Stimulated activated CD8-positive, alpha-beta memory T cell treated with anti-CD3 and anti-CD28 coated beads, Interleukin-15, amount 100 ng/mL, for 48 hours (primary cell): Measurements from ENCODE around the gene SCYGR2.

Experiments used
- DNase-seq, 2 donors: peaks; one replicate each; pipeline ENCODE4 v3.0.0-alpha.2; 2020; ENCODE audit warnings: low read depth in 2 of 2

Gene SCYGR2

DNA sequence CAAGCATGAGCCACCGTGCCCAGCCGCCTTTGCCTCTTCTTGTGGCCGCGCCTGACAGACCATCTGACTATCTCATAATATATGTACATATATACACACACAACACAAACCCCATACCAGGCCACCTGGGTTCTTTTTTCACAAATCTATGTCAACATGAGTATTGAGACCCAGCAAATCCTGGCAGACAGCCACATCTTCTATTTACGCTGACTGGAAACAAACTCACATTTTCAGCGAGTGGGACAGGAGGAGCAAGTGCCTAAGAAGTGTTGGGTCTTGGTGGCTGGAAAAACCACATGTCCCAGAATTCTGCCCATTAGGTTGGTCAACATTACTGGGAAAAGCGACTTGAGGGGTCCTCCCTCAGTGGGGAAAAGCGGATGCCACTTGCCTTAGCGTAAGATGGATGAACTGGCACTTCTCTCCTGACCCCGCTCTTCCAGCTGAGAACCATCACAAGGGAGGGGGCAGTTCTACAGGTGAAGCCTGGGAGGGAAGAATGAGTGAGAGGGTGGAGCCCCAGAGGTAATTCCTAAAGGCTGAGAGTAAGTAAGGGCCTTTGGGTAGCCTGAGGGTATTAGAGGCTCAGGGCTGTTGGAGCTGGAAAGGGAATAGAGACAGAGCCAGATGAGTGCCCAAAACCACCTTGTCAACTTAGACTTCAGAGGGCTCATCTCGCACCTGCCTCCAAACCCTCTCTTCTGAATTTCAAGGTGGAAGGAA is 14.0 kb downstream of the SCYGR2 start:
- DNase-seq, result no peak

DNA sequence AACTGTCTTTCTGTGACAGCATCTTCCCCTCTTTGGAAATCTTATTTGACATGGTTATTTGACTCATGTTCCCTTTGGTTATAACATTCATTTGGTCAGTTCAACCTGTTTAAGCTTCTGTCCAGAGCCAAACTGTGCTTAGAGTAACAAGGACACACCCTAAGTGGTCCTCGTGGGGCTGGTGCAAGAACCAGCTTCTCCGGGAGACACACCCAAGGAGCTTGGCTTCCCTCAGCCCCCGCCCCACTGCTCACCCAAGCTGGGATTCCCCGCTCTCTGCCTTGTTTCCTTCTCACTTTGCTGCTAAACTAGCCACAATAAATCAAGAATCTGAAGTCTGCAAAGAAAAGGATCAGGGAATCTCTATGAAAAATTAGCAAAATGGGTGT is 14.6 kb downstream of the SCYGR2 start:
- DNase-seq, result no peak

DNA sequence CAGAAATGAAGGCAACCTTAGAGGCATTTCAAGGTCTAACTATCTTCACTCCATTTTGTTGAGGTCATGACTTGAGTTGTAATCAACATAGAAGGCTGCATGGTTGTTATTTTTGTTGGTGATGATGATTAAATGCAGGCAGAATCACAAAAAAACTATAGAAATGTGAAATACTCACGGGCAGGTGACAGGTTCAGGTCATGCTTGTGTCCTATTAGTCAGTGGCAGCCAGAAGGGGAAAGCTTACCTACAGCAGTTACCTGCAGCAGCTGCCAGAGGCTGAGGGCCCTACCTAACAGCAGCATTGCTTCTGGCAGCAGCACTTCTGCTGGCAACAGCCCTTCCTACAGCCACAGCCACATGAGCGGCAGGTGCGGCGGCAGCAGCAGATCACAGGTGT is 15.6 kb downstream of the SCYGR2 start:
- no peak for DNase-seq

DNA sequence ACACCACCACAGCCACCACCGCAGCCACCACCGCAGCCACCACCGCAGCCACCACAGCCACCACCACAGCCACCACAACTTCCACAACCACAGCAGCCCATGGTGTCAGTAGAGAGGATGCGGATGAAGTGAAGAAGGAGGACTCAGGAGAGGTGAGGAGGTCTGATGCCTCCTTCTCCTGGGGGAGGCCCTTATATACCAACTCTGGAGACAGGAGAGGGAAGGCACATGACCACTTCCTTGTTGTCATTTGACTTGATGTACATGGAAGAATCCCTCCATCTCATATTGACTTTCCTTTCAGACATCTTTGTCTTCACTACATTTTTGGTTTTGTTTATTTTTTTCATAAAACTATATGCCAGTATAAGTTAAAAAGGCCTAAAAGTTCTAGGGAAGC is 16.0 kb downstream of the SCYGR2 start, which contains the start of gene SCYGR3:
Gene SCYGR3, minus strand, starts transcription at position 101 of the 400 bp plus-strand sequence. Its CDS starts 0 bp downstream, at position 101.
- no peak for DNase-seq

DNA sequence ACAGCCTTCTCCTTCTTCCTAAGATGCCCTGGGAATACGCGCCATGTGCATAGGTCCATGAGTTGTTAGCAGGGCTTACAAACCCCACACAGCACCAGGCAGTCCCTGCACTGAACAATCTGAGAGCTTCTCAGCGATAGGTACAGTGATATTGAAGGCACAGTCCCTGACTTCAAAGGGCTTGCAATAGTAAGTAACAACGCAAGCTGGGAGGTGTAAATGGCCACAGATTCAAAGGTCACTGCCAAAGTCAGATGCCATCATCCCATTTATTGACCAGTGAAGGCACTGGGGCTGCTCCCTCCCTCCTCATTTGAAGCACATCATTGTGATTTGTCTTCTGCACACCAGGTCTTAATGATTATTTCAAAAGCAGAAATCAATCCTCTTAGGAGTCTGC is 16.5 kb downstream of the SCYGR2 start:
- no peak for DNase-seq

DNA sequence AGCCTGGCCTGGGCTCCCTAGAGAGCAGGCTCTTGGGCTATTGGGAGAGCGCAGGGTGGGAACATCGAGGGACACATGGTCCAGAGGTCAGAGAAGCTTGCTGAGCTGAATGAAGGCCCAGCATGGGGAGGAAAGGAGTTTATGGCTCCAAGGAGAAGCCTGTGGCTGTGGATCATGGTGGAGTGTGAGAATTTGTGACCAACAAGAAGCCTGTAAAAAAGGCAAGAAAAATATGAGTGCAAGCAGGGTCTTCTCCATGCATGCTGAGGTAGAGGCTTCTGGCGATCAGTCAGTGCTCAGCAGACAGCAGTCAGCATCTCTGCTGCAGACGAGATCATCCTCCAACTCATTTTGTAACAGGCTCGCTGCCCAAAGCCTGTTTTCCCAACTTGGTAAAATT is 17.2 kb downstream of the SCYGR2 start:
- no peak for DNase-seq

DNA sequence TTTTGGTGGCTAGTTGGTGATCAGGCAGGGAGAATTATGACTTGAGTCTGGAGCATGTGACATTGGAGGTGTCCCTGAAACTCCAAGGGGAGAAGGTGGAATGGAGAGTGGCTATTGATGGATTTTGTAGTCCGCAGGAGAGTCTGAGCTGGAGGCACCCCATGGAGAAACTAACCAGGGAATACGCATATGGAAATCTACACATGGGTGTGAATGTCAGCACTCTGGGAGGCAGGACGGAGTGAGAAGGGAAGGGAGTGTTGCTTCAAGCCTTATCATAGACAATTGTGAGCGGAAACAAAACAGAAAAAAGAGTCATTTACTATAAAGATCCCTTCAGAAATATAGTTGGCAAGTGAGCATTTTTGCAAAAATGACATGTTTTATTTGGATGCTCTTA is 17.9 kb downstream of the SCYGR2 start:
- no peak for DNase-seq

DNA sequence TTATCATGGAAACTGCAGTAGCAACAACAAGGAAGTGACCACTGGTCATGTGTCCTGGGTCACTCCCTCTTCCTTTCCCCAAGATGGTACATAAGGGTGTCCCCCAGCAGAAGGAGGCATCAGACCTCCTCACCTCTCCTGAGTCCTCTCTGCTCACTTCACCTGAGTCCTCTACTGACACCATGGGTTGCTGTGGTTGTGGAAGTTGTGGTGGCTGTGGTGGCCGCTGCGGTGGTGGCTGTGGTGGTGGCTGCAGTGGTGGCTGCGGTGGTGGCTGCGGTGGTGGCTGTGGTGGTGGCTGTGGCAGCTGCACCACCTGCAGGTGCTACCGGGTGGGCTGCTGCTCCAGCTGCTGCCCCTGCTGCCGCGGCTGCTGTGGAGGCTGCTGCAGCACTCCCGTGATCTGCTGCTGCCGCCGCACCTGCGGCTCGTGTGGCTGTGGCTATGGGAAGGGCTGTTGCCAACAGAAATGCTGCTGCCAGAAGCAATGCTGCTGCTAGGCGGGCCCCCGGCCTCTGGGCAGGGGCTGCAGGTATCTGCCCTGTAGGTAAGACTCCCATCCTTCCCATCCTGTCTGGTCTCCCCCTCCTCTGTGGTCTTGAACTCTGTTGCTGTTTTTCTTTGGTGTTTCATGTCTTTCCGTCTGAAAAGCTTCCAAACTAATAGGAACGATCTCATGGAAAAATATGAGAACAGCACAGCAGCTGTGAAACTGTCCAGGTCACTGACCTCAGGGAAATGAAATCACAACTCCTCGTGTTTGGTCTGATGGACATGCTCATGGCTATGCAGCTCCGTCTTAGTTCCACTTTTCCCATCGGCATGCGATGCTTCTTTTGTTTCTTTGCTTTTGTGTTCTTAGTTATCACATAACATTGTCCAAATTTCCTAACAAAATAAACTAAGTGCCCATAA is 18.9 kb downstream of the SCYGR2 start, which contains the start of gene SCYGR4:
Gene SCYGR4, plus strand, starts transcription at position 183 of the 915 bp plus-strand sequence. Its CDS starts 0 bp downstream, at position 183.
- DNase-seq, result no peak

DNA sequence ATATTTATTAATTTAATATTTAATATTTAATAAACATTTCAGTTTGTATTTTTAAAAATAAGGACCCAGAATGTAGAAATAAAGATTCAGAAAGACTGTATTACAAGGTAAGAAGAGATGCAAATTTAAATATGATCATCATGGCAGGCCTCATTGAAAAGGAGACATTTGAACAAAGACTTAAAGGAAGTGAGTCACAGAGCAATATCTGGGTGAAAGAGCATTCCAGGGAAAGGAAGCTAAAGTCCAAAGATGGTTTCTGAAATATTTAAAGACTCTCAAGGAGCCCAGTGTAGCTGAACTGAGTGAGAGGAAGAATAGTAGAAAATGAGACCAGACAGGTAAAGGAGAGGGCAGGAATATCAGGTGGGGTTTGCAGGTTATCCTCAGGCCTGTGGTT is 24.5 kb downstream of the SCYGR2 start:
- no peak for DNase-seq

DNA sequence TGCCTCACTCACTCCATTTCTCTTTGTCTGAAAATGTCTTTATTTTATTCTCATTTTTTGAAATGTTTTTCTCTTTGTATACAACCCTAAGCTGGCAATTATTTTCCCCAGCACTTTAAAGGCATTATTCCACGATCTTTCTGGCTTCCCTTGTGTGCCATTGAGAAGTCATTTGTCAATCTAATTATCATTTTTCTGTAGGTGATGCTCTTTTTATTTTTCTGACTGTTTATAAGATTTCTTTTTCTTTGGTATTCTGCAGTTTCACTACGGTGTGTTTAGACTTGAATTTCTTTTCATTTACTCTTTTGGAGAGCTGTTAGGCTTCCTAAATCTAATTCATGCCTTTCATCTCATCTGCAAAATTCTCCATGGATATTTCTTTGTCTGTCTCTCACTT is 26.7 kb downstream of the SCYGR2 start:
- no peak for DNase-seq

DNA sequence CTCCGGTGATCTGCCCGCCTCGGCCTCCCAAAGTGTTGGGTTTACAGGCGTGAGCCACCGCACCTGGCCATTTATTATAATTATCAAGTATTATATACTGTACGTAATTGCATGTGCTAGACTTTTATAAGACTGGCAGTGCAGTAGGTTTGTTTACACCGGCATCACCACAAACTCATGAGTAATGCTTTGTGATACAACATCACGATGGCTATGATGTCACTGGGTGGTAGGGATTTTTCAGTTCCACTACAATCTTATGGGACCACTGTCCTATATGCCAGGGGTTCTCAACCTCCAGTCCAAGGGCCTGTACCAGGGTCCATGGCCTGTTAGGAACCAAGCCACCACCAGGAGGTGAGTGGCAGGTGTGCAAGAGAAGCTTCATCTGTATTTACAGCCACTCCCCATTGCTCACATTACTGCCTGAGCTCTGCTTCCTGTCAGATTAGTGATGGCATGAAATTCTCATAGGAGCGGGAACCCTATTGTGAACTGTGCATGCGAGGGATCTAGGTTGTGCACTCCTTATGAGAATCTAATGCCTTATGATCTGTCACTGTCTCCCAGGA is 28.0 kb downstream of the SCYGR2 start:
- DNase-seq, result no peak

DNA sequence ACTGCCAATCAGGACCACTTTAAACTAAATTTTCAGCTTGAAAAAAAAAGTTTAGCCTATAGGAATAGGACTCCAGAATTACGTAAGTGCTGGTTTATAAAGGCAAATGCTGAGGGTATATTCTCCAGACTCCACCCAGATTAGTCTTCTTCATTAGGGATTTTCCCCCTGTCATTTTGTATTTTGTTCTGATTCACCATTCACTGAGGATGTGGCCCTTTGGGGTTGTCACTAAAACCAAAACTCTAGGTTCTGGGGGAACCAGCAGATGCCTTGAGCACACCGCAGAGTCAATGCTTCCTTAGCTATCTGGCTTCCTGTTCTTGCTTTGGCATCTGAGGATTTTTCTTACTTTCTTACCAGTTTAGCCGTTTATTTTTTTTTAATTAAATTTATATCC is 29.1 kb downstream of the SCYGR2 start:
- no peak for DNase-seq

DNA sequence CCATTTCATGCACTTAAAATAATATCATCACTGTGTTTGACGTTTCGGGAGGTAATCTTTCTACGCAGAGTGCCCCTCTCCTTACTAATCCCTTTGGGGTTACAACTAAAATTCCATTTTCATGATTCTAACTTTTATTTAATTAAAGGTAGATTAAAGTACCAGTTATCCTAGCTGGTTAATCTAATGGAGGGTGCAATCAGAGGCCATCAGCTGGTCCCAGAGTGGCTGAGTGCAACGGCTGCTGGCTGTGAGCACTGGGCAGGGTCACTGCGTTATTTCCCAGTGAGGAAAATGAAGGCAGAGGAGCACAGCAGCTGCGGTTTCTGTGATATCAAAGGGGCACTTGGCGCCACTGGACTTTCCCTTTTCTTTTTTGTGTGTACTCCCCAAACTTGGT is 30.7 kb downstream of the SCYGR2 start:
- DNase-seq, result no peak

DNA sequence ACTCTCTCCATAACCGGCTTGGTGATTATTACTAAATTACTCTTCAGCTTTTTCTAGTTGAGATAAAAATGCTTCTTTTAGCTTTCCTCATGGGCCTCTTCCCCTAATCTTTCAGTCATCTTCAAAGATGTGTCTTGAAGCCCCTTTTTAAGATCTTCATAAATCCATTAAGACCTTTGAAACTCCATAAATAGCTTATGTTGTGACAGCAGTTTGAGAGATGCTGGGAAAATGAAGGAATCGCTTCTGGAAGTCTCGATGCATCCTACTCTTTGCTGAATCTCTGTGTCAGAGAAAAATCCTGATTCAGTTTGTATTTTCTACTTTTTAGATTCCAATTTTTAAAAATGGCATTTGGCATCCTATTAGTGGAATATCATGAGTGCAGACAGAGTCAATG is 31.6 kb downstream of the SCYGR2 start:
- DNase-seq, result no peak

DNA sequence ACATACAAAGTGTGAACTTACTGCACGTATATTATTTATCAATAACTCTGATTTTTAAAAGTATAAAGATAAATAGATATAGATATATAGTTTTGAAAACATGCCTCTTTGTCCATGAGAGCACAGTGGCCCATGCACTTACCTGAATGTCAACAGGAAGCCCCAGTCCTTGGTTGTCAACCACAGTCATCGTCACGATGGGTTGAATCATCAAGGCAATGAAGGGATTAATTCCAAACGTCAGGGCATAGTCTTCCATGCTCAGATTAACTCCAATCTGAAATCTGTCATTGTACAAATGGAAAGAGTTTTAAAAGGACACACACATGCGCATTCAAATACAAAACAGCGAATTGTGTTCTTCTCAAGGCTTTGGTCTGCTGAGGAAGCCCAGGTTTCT is 34.1 kb downstream of the SCYGR2 start:
- DNase-seq, result no peak

DNA sequence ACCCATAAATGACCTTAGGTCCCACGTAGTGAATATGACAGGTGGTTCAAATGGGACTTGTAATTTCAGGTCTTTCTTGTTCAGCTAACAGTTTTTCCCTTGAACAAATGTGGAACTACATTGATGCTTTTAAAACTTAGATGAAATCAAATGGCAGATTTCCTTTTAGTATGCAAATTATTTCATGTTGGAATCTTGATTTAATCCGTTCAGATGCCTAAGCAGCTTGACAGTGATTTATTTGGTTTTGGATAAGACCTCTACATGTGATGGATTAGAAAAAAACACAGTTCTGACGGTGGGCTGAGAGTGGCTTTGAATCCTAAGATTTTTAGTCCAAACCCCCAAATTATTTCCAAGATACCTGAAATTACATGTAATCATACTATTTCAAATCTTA is 35.5 kb downstream of the SCYGR2 start:
- DNase-seq, result no peak

DNA sequence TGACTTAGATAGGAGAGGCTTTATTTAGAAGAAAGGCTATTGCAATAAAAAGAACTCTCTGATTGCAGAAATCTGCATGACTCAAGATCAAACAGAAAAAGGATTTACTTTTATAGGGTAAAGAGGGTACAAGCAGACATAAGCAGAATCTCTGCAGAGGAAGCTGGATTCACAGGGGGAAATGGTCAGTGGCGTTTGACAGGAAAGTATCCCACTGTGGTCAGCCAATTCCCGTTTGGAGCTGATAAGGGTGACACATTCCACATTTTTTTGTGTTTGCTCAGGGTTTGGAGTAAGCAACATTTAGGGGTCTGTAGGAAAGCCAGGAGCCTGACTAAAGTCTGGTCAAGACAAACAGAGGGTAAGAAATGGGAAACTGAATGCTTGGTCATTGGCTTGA is 44.0 kb downstream of the SCYGR2 start:
- DNase-seq, result no peak

DNA sequence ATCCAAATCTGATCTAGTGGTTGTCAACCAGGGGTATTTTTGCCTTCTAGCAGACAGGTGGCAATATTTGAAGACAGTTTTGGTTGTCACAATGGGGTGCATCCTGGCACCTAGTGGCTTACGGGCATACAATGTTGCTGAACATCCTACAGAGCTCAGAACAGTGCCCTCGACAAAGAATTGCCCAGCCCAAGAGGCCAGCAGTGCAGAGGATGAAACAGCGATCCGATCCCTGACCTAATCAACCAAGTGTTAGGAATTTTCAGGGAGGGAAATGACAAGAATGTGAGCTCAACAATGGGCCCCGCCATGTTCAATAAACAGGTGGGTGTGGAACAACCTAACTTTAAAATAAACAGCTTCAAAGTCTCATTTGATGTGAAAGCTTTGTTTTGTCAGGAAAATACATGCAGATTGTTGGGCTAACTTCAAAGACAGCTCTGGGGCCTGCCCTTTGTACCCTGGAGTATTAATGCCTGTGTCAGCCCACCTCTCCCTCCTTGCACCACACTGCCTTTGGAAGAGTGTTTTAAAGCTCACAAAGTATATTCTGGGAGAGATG is 45.4 kb downstream of the SCYGR2 start:
- DNase-seq, result no peak
